ENCODE data around the gene SORBS2.

SORBS2 gene

GRCh38 chr4:185797596-185798338 is 14.2 kb downstream of the SORBS2 start:
- no peak for DNase-seq

GRCh38 chr4:185797018-185797417 is 15.0 kb downstream of the SORBS2 start:
- no peak for DNase-seq

GRCh38 chr4:185796176-185796575 is 15.8 kb downstream of the SORBS2 start:
- peak; percentile 45 for DNase-seq

- DNase-seq, result peak; percentile 28
Observed at GRCh38 chr4:185794637-185795036, 17.4 kb downstream of the SORBS2 start.

GRCh38 chr4:185793716-185794115 is 18.3 kb downstream of the SORBS2 start:
- DNase-seq, result no peak

GRCh38 chr4:185793116-185793485 is 18.9 kb downstream of the SORBS2 start:
- DNase-seq, result no peak

- peak; percentile 99 for DNase-seq
Observed at GRCh38 chr4:185792384-185793115, 19.4 kb downstream of the SORBS2 start.

- no peak for DNase-seq
Observed at GRCh38 chr4:185787926-185788679, 23.9 kb downstream of the SORBS2 start.

GRCh38 chr4:185786422-185786821 is 25.6 kb downstream of the SORBS2 start:
- DNase-seq, result no peak

GRCh38 chr4:185783574-185783973 is 28.4 kb downstream of the SORBS2 start:
- DNase-seq, result no peak

- peak; percentile 63 for DNase-seq
Observed at GRCh38 chr4:185782523-185782922, 29.5 kb downstream of the SORBS2 start.

- DNase-seq, result no peak
Observed at GRCh38 chr4:185781555-185782215, 30.3 kb downstream of the SORBS2 start.

GRCh38 chr4:185780472-185780871 is 31.5 kb downstream of the SORBS2 start:
- DNase-seq, result no peak

GRCh38 chr4:185779517-185779916 is 32.5 kb downstream of the SORBS2 start:
- peak; percentile 40 for DNase-seq

GRCh38 chr4:185778307-185778706 is 33.7 kb downstream of the SORBS2 start:
- no peak for DNase-seq

- DNase-seq, result peak; percentile 26
Observed at GRCh38 chr4:185775792-185776555, 36.0 kb downstream of the SORBS2 start.

- peak; percentile 94 for DNase-seq
Observed at GRCh38 chr4:185774845-185775680, 36.9 kb downstream of the SORBS2 start.

- DNase-seq, result no peak
Observed at GRCh38 chr4:185774131-185774653, 37.8 kb downstream of the SORBS2 start.

GRCh38 chr4:185773419-185773818 is 38.6 kb downstream of the SORBS2 start:
- DNase-seq, result no peak

- no peak for DNase-seq
Observed at GRCh38 chr4:185772391-185773093, 39.5 kb downstream of the SORBS2 start.

All from fibroblast of upper back skin (primary cell).